GM19455 (cell line): ENCODE results near the gene PPP6R2.
"Not testable (repeated sequence)": the region's sequence is repeated elsewhere in the genome, so short reads cannot be mapped to it uniquely, and the experiment has no call there.

Experiments used
- ATAC-seq: cut with Tn5 transposase; IDR thresholded peaks from one replicate; pipeline ENCODE4 v1.9.1; 2021; ENCODE audit not compliant: unreplicated experiment

The PPP6R2 gene

DNA sequence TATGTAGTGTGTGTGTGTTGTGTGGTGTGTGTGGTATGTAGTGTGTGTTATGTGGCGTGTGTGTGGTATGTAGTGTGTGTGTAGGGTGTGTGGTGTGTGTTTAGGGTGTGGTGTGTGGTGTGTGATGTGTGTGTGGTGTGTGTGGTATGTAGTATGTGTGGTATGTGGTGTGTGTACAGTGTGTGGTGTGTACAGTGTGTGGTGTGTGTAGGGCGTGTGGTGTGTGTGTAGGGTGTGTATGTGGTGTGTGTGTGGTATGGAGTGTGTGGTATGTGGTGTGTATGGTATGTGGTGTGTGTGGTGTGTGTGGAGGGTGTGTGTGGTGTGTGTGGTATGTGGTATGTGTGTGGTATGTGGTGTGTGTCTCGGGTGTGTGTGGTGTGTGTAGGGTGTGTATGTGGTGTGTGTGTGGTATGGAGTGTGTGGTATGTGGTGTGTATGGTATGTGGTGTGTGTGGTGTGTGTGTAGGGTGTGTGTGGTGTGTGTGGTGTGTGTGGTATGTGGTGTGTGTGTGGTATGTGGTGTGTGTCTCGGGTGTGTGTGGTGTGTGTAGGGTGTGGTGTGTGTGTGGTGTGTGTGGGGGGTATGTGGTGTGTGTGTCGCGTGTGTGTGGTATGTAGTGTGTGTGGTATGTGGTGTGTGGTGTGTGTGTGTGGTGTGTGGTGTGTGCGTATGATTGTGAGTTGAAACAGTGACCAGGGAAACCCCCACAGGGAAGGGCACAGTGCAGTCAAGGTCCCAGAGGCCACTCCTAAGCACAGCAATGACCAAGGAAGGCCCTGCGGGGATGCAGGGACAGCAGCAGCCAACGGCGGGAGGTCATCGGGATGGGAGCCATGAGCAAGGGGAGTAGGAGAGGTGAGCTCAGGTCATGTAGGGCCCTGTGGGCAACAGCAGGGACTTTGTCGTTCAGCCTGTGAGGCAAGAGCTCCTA, 2.9 kb upstream of the PPP6R2 start:
- ATAC-seq = no peak

DNA sequence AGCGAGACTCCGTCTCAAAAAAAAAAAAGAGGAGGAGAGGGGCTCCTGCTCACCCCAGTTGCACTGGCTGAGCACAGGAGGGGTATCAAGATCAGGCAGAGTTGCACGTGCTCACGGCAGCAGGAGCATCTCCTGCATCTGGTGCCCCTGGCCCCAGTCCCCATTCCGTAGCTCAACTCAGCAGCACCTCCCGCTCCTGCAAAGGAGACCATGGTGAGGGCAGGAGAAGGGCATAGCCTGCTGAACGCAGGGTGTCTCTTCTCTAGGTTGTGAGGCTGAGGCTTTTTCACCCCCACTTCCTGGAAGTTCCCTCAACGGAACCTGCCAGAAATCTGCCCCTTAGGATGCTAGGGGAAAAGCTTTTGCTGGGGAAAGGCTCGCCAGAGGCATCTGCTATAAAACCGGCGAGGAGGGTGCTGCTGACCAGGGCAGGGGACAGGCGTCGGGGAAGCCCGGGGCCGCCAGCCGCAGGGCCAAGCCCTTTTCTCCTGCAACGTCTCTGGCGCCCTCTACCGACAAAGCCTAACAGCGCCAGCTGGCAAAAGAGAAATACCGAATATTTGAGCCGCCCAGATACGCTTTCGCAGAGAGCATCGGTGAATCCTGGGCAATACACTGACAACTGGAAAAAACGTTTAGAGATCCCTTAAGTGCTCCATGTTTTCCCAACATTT, 1.0 kb upstream of the PPP6R2 start:
- ATAC-seq = peak; percentile 58

DNA sequence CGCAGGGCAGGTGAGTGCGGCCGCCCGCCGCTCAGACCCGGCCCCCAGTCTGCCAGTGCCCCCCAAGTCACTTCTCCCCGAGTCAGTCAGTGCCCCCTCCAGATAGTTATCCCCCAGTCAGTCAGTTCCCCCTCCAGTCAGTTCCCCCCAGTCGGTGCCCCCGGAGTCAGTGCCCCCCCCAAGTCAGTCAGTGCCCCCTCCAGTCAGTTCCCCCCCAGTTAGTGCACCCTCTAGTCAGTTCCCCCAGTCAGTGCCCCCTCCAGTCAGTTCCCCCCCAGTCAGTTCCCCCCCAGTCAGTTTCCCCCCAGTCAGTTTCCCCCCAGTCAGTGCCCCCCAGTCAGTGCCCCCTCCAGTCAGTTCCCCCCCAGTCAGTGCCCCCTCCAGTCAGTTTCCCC, 411 bp downstream of the PPP6R2 start:
- no peak for ATAC-seq

DNA sequence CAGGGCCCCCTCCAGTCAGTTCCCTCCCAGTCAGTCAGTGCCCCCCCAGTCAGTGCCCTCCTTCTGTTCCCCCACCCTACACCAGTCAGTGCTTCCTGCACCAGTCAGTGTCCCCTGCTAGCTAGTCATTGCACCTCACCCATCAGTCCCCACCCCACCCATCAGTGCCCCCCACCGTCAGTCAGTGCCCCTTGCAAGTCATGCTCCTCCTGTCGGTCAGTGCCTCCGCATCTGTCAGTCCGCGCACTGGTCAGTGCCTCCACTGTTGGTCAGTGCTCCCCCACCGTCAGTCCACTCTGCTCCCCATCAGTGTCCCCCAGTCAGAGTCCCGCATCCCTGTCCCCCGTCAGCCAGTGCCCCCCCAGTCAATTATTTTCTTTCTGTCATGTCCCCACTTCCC, 3.3 kb downstream of the PPP6R2 start:
- ATAC-seq = no peak

DNA sequence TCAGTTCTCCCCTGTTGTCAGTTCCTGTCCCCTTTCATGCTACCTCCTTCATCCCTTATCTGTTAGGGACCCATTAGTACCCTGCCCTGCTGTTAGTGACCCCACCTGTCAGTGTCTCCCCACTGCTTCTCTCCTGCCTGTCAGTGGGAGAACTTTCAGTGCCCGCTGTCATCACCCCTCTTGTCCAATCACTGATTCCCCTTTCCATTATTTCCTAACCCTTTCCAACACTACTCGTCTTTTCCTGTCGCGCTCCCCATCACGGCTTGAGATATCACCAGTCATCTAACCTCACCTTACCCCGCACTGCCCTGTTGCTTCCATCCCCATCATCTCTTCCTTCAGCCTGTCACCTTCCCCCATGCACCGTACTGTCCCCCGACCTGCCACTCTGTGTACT, 4.0 kb downstream of the PPP6R2 start:
- no peak for ATAC-seq

DNA sequence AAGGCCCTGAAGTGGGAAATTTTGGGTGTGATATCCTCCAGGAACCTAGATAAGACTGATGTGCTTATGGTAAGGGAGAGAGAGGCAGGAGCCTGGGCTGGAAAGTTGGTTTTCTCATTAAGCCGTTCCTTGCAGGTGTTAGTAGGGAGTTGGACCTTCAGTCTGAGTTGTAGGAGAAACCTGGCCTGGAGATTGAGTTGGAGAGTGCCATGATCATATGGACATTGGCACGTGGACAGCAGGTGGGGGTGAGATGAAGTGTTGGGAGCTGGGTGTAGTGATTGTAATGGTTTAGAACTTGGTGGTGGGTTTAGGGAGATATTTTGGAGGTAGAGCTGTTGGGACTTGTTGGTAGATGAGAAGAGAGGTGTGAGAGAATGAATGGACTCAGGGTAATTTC, 4.9 kb downstream of the PPP6R2 start:
- ATAC-seq = no peak

DNA sequence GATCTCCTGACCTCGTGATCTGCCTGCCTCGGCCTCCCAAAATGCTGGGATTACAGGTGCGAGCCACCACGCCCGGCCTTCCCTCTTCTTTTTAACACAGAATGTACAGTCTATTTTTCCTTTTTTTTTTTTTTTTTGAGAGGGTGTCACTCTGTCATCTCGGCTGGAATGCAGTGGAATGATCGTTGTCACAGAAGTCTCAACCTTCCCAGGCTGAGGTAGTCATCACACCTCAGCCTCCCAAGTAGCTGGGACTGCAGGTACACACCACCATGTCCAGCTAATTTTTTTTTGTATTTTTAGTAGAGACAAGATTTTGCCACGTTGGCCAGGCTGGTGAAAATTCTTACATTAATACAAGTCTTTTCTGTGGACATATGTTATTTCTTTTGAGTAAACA, 13.1 kb downstream of the PPP6R2 start:
- no peak for ATAC-seq

DNA sequence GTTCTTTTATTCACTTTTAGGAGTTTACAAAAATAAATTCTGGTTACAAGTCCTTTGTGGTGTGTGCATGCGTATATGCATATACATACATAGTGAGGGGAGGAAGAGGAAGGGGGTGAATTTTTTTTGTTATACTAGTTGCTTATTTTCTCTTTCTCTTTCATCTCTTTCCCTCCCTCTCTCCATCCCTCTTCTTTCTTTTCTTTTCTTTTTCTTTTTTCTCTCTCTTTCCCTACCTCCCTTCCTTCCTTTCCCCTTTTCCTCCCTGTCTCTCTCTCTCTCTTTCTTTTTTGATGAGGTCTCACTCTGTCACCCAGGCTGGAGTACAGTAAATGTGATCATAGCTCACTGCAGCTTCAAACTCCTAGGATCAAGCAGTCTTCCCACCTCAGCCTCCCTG, 14.1 kb downstream of the PPP6R2 start:
- no peak for ATAC-seq

DNA sequence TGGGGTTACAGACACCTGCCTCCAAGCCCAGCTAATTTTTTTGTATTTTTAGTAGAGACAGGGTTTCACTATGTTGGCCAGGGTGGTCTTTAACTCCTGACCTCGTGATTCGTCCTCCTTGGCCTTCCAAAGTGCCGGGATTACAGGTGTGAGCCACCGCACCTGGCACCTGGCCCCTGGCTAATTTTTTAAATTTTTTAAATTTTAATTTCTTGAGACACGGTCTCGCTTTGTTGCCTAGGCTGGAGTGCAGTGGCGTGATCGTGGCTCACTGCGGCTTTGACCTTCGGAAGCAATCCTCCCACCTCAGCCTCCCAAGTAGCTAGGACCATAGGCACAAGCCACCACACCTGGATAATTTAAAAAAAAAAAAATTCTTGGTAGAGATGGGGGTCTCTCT, 14.6 kb downstream of the PPP6R2 start:
- no peak for ATAC-seq

DNA sequence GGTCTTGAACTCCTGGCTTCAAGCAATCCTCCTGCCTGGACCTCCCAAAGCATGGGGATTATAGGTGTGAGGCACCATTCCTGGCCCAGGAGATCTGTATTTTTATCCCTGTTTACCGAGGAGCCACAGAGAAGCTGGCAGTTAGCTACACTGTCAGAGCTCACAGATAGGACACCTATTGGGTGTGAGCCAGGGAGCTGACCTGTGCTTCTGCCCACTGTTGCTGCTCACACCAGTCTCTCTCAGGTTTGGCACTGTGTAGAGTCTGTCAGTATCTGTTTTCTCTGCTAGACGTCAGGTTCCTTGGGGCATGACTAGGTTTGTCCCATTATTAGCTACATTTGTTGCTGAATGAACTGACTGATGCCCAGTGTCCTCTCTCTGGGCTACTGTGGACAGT, 17.5 kb downstream of the PPP6R2 start:
- no peak for ATAC-seq

DNA sequence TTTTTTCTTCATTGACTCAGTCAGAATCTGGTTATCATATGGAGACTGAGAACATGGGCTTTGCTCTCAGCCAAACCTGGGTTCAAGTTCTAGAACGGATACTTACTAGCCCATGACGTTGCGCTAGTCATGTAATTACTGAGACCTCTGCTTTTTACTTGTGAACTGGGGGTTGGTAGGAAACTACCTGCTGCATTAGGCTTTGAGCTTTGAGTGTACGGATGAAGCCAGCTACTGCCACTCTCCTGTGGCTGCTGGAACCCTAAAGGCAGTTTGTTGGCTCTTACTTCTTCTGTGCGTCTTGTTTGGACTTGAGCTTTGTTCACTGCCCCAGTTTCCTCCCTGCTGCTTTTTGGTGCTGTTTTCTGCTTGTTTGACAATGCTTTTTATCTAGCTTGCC, 18.1 kb downstream of the PPP6R2 start:
- ATAC-seq = no peak

DNA sequence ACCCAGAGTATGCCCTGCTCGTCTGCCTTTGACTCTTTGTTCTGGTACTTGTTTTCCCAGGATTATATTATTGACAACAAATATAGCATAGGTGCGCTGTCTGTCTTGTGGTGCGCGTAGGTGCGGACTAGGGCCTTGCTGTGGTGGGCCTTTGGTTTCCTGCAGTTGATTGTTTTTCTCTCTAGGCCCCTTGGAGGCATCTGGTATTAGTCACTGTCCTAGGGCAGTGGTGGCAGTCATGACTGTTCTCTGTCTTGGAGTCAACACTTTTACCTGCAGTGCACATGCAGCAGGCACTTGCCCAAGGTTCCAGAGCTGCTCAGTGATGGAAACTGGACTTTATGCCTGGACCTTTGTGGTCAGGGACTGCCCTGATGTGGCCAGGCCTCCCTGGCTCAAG, 18.6 kb downstream of the PPP6R2 start:
- no peak for ATAC-seq

DNA sequence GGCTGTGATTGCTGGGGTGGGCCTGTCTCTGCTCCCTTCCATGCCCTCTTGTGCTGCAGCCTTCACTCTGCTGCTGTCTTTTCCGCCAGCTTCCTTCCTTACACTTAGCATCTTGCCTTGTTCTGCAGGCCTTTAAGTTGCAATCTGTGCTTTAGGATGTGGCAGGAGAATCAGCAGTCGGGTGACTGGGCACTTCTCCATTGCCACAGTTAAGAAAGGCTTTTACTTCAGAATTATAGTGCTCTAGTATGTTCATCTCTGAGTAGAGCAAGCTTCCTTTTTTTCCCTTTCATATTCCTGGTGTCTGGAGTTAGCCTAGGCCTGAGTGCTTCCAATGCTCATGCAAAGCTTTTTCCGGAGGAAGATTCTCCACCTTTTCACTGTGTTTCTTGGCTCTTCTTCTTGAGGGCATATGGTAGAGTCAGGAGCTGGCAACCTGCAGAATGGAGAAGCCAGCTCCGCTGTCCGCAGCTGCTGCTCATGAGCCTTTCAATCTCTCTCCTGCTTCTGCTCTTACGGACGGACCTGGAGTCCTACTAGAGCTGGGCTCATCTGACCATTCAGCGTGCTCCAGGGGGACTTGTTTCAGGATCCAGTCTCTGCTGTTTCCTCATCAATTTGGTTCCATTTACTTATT, 20.2 kb downstream of the PPP6R2 start:
- no peak for ATAC-seq

DNA sequence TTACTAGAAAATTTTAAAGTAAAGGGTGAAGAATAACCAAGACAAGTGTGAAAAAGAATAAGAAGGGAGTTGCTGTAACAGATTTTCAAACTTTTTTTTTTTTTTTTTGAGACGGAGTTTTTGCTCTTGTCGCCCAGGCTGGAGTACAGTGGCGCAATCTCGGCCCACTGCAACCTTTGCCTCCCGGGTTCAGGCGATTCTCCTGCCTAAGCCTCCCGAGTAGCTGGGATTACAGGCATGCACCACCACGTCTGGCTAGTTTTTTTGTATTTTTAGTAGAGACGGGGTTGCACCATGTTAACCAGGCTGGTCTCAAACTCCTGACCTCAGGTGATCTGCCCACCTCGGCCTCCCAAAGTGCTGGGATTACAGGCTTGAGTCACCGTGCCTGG, 20.7 kb downstream of the PPP6R2 start:
- not testable (repeated sequence) for ATAC-seq

DNA sequence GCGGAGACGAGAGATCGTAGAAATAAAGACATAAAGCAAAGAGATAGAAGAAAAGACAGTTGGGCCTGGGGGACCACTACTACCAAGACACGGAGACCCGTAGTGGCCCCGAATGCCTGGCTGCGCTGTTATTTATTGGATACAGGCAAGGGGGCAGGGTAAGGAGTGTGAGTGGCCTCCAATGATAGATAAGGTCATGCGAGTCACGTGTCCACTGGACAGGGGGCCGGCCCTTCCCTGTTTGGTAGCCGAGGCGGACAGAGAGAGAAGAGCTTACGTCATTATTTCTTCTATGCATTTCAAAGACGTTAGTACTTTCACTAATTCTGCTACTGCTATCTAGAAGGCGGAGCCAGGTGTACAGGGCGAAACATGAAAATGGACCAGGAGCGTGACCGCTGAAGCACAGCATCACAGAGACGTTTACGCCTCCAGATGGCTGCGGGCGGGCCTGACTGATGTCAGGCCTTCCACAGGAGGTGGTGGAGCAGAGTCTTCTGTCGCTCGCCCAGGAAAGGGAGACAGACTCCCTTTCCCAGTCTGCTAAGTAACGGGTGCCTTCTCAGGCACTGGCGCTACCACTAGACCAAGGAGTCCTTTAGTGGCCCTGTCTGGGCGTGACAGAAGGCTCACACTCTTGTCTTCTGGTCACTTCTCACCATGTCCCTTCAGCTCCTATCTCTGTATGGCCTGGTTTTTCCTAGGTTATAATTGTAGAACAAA, 24.8 kb downstream of the PPP6R2 start:
- no peak for ATAC-seq

DNA sequence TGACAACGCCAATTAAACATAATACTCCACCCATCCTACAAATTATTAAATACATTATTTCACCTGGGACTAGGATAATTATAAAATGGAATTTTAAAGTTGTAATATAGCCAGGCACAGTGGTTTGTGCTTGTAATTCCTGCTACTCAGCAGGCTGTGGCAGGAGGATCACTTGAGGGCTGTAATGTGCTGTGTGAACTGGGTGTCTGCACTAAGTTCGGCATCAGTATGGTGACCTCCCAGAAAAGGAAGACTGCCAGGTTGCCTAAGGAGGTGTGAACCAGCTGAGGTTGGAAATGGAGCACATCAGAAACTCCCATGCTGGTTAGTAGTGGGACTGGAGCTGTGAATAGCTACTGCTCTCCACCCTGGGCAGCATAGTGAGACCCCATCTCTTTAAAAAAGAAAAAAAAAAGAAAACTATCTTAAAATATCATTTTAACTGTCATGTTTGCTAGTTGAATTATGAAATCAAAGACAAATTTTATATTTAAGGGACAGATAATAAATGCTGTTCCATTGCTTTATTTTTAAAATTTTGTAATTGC, 28.0 kb downstream of the PPP6R2 start:
- ATAC-seq = no peak

DNA sequence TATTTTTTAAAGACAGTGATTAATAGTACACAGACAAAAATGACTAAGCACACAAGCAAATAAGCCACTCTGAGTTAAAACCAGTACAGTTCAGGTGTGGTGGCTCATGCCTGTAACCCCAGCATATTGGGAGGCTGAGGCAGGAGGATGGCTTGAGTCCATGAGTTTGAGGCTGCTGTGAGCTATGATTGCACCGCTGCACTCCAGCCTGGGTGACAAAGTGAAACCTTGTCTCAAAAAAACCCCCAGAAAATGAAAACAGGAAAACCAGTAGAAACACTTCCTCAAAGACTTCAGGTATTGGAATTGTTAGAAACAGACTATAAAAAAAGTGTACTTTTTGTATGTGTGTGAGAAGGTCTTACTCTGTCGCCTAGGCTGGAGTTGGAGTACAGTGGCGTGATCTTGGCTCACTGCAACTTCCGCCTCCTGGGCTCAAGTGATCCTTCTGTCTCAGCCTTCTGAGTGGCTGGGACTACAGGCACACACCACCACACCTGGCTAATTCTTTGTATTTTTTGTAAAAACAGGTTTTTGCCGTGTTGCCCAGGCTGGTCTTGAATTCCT, 33.0 kb downstream of the PPP6R2 start:
- no peak for ATAC-seq

DNA sequence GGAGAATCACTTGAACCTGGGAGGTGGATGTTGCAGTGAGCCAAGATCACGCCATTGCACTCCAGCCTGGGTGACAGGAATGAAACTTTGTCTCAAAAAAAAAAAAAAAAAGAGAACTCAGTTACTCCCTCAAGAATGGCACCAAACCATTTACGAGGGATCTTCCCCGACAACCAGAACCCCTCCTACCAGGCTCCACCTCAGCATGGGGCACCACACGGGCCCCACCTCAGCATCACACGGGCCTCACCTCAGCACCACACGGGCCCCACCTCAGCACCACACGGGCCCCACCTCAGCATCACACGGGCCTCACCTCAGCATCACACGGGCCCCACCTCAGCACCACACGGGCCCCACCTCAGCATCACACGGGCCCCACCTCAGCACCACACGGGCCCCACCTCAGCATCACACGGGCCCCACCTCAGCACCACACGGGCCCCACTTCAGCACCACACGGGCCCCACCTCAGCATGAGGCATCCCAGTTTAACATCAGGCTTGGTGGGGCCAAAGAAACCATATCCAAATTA, 38.0 kb downstream of the PPP6R2 start:
- not testable (repeated sequence) for ATAC-seq

DNA sequence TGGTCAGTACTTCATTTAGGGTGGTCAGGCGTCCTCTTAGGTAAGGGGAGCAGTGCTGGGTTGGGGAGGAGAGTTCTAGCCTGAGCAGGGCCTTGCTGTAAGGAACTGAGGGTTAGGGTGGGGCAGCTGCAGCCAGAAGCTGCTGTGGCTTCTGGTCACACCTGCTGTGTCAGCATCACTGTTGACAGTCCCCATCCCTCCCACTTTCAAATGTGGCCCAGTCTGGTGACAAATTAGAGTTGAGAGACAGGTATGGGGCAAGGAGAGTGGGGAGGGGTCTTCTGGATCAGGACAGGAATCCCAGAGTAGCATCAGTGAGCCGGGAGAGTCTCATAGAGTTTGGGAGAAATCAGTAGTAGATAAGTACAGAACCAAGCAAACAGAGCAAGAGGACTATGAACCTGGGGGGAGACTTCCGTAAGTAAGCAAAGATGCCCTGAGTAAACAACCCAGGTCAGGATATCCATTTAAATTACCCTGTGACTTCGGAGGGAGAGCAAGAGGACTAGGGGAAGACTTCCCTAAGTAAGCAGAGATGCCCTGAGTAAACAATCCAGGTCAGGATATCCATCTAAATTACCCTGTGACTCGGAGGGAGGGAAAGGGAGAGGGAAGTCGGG, 53.7 kb downstream of the PPP6R2 start:
- ATAC-seq = no peak
